ENCODE data around the gene MET. TPM values are rescaled to one million over a fixed set of nuclear protein-coding genes. Genes with fewer than 3 reads are reported as not detected.
A peak's percentile ranks its signal among the peaks of the same experiment; 100 is the strongest.

Gene MET
- polyA plus RNA-seq, 2 of the 4 experiments (the other 2 are of a cell fraction): 72.3 to 165 TPM

- peak; percentile 4; the same call in 1 of the 2 replicates for TF ChIP-seq REST (IDR thresholded peaks at IDR 0.05)
- TF ChIP-seq SMC3 (IDR thresholded peaks at IDR 0.05): peak; percentile 95
- TF ChIP-seq ZNF302 (CRISPR knock-in tag; IDR thresholded peaks at IDR 0.05): no peak
- TF ChIP-seq HOXB5 (CRISPR knock-in tag; IDR thresholded peaks at IDR 0.05): no peak
- TF ChIP-seq JUNB (IDR thresholded peaks at IDR 0.05): peak; percentile 54
- TF ChIP-seq ZC3H11A (IDR thresholded peaks at IDR 0.05): no peak
- TF ChIP-seq E2F6 (IDR thresholded peaks at IDR 0.05; ENCODE audit: borderline replicate concordance, low read depth): peak; percentile 78
- peak; percentile 66; the same call in 1 of the 2 replicates for TF ChIP-seq PHF8 (IDR thresholded peaks at IDR 0.05; ENCODE audit: borderline replicate concordance, low read depth)
- TF ChIP-seq MAX (IDR thresholded peaks at IDR 0.05): peak; percentile 98
- TF ChIP-seq NFE2L2 (conservative IDR thresholded peaks at IDR 0.05; ENCODE audit: low read length): no peak
- no peak; the same call in 1 of the 2 replicates for TF ChIP-seq ESRRA (IDR thresholded peaks at IDR 0.05; ENCODE audit: borderline replicate concordance, low read length)
- TF ChIP-seq HOXB13 (CRISPR knock-in tag; IDR thresholded peaks at IDR 0.05; ENCODE audit: low read depth): no peak
- peak; percentile 58 for TF ChIP-seq POLR2A (IDR thresholded peaks at IDR 0.05; ENCODE audit: low read length)
- peak; percentile 52 to 87; a peak in 3 of 5 replicates for TF ChIP-seq JUN (IDR thresholded peaks at IDR 0.05)
- no peak for TF ChIP-seq SREBF2 (IDR thresholded peaks at IDR 0.05)
- peak; percentile 45; the same call in 1 of the 2 replicates for TF ChIP-seq KDM5A (IDR thresholded peaks at IDR 0.05)
- TF ChIP-seq EHMT2 (IDR thresholded peaks at IDR 0.05; ENCODE audit: low read depth): no peak
- TF ChIP-seq CTCF (IDR thresholded peaks at IDR 0.05): peak; percentile 84
- no peak for TF ChIP-seq KDM1A (IDR thresholded peaks at IDR 0.05; ENCODE audit: low read depth)
- TF ChIP-seq CEBPB (IDR thresholded peaks at IDR 0.05): no peak
- peak in 1 of 2 experiments; percentile 50; a peak in 1 of 5 replicates for TF ChIP-seq EP300 (IDR thresholded peaks at IDR 0.05)
- TF ChIP-seq HES2 (IDR thresholded peaks at IDR 0.05): no peak
- no peak for TF ChIP-seq RNF2 (IDR thresholded peaks at IDR 0.05; ENCODE audit: borderline replicate concordance, low read depth)
Observed at GRCh38 chr7:116671681-116672595, at the start of gene MET (continued).

All from A549 (cell line).